Testis (tissue), 2 donors: ENCODE data around the gene RELA.
A peak's percentile ranks its signal among the peaks of the same experiment; 100 is the strongest.

Experiments used
- CTCF ChIP-seq, 3 experiments: fragments of 450-650 bp in 2 of 3; fragments of 200-600 bp in 1 of 3; sonication (generic) in 1 of 3; IDR thresholded peaks; one replicate each; pipeline ENCODE4 v1.5.1; 2016 to 2019; ENCODE audit warnings: antibody characterized with exemption in 3 of 3, mild to moderate bottlenecking in 2 of 3, moderate library complexity in 1 of 3
- POLR2A ChIP-seq: fragments of 450-650 bp; IDR thresholded peaks from one replicate; pipeline ENCODE4 v1.6.1; 2017; ENCODE audit warnings: antibody characterized with exemption, mild to moderate bottlenecking, moderate library complexity

GRCh38 chr11:65637794-65638419 lies 24.8 kb downstream of the RELA start, which contains the start of gene SIPA1:
- peak in 1 of 3 experiments; percentile 28 for TF ChIP-seq CTCF (IDR thresholded peaks at IDR 0.05)
- TF ChIP-seq POLR2A, result no peak
